OCI-LY1 (cell line): ENCODE measurements around the gene CAMTA1.

Experiments
- H2AFZ ChIP-seq: fragments of 200-600 bp; sonication (generic), shearing (Covaris generic); 2 replicates; pipeline ENCODE4 v1.6.0; 2014; ENCODE audit warnings: antibody characterized with exemption, mild to moderate bottlenecking, low read length
- H3F3A ChIP-seq: fragments of 200-600 bp; sonication (generic), shearing (Covaris generic); 2 replicates; pipeline ENCODE4 v1.6.0; 2014; ENCODE audit warnings: mild to moderate bottlenecking, antibody characterized with exemption, low read length, moderate library complexity; ENCODE audit not compliant: insufficient read depth
- H3K27ac ChIP-seq: fragments of 200-600 bp; sonication (generic); 2 replicates; pipeline ENCODE4 v1.5.1; 2014; ENCODE audit warnings: low read length, mixed run types, mild to moderate bottlenecking, low read depth; ENCODE audit not compliant: poor library complexity, severe bottlenecking
- H3K27me3 ChIP-seq: fragments of 200-600 bp; sonication (generic); 2 replicates; pipeline ENCODE4 v1.6.0; 2014; ENCODE audit warnings: antibody characterized with exemption, mild to moderate bottlenecking, low read length, moderate library complexity; ENCODE audit not compliant: insufficient read depth
- H3K36me3 ChIP-seq: fragments of 200-600 bp; sonication (generic); 2 replicates; pipeline ENCODE4 v1.6.1; 2014; ENCODE audit warnings: mild to moderate bottlenecking, antibody characterized with exemption, low read length, moderate library complexity, mixed read lengths; ENCODE audit not compliant: insufficient read depth
- H3K4me1 ChIP-seq: fragments of 200-600 bp; sonication (generic); 2 replicates; pipeline ENCODE4 v1.5.1; 2014; ENCODE audit warnings: mild to moderate bottlenecking, low read length, moderate library complexity; ENCODE audit not compliant: insufficient read depth, severe bottlenecking
- H3K4me2 ChIP-seq: fragments of 200-600 bp; sonication (generic), shearing (Covaris generic); 2 replicates; pipeline ENCODE4 v1.6.1; 2014; ENCODE audit warnings: low read length
- H3K4me3 ChIP-seq: fragments of 200-600 bp; sonication (generic); 2 replicates; pipeline ENCODE4 v1.5.1; 2014; ENCODE audit warnings: low read length, low read depth, mild to moderate bottlenecking, mixed read lengths; ENCODE audit not compliant: poor library complexity, severe bottlenecking
- H3K79me2 ChIP-seq: fragments of 200-600 bp; shearing (Covaris generic); 2 replicates; pipeline ENCODE4 v1.6.1; 2016; ENCODE audit warnings: mixed run types, low read length, mixed read lengths; ENCODE audit not compliant: insufficient read depth
- H3K9ac ChIP-seq: fragments of 200-600 bp; sonication (generic), shearing (Covaris generic); 2 replicates; pipeline ENCODE4 v1.6.1; 2014; ENCODE audit warnings: mild to moderate bottlenecking, low read length, mixed read lengths
- H3K9me2 ChIP-seq: fragments of 200-600 bp; sonication (generic), shearing (Covaris generic); 2 replicates; pipeline ENCODE4 v1.6.1; 2014; ENCODE audit warnings: low read depth, mild to moderate bottlenecking, low read length, mixed read lengths
- H3K9me3 ChIP-seq: fragments of 200-600 bp; shearing (Covaris generic); 2 replicates; pipeline ENCODE4 v1.6.1; 2014; ENCODE audit warnings: low read length, mixed read lengths
- H4K20me1 ChIP-seq: fragments of 200-600 bp; sonication (generic), shearing (Covaris generic); 2 replicates; pipeline ENCODE4 v1.6.0; 2016; ENCODE audit warnings: mild to moderate bottlenecking, low read length; ENCODE audit not compliant: insufficient read depth
- EZH2 ChIP-seq: fragments of 200-600 bp; sonication (generic), shearing (Covaris generic); IDR thresholded peaks from 2 replicates; pipeline ENCODE4 v1.8.0; 2017; ENCODE audit warnings: borderline replicate concordance, mixed run types, mild to moderate bottlenecking, antibody characterized with exemption, low read length, moderate library complexity, mixed read lengths
- TF ChIP-seq, protein P1 (sequence below): fragments of 200-600 bp; sonication (generic), shearing (Covaris generic); IDR thresholded peaks from 2 replicates; pipeline ENCODE4 v1.5.1; 2017; ENCODE audit warnings: mild to moderate bottlenecking, antibody characterized with exemption, low read length, moderate library complexity, mixed read lengths

CAMTA1 gene

DNA sequence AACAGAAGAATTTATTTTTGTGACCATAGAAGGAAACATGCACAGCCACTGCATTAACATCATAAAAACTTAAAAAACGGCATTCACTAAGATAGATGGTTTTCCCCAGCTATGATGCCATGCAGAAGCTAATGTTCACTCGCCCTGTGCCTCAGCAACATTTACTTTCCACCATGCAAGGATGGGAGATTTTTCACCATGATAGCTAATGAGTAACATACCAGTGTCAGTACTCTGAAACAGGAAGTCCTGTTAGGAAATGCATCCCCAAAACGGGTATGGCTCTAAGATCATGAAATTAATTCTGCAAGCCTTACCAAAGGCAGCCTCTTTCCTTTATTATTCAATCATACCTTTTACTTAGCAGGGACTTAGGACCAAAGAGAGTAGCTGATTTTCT, 968.4 kb downstream of the CAMTA1 start:
- no peak overlapping the region for H3K27ac ChIP-seq

DNA sequence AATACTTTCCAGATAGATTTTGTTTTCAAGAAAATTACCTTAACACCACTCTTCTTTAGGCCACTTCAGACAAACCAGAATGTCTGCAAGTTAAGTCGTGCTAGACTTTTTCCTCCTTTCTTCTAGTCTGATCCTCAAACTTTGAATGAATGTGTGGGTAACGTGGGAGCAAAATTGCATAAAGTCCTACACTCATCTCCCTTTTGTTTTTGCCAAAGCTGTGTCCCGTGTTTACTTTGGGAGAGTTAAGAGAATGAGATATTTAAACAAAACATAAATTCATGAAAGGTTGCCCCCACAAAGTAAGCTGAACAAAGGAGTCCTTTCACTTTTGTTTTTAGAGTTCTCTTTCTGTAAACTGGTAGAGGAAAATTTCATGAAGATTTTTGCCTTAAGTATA, 969.0 kb downstream of the CAMTA1 start:
- Histone ChIP-seq H3K9ac (no peak overlapping the region), H3K4me3 (no peak overlapping the region), H3K9me3 (no peaks in the 10 kb centered on the region), H2AFZ (no peak overlapping the region), H3K4me1 (no peaks in the 10 kb centered on the region), H3K27ac (no peak overlapping the region), H3K27me3 (no peaks in the 10 kb centered on the region), H3K9me2 (no peaks in the 10 kb centered on the region), H3K36me3 (no peaks in the 10 kb centered on the region), H4K20me1 (no peaks in the 10 kb centered on the region), H3F3A (no peaks in the 10 kb centered on the region), H3K79me2 (no peaks in the 10 kb centered on the region), H3K4me2 (no peak overlapping the region)
- TF ChIP-seq, protein P1, sequence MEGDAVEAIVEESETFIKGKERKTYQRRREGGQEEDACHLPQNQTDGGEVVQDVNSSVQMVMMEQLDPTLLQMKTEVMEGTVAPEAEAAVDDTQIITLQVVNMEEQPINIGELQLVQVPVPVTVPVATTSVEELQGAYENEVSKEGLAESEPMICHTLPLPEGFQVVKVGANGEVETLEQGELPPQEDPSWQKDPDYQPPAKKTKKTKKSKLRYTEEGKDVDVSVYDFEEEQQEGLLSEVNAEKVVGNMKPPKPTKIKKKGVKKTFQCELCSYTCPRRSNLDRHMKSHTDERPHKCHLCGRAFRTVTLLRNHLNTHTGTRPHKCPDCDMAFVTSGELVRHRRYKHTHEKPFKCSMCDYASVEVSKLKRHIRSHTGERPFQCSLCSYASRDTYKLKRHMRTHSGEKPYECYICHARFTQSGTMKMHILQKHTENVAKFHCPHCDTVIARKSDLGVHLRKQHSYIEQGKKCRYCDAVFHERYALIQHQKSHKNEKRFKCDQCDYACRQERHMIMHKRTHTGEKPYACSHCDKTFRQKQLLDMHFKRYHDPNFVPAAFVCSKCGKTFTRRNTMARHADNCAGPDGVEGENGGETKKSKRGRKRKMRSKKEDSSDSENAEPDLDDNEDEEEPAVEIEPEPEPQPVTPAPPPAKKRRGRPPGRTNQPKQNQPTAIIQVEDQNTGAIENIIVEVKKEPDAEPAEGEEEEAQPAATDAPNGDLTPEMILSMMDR: no peak
- no peak for TF ChIP-seq EZH2

More for the DNA sequence above, 968.4 kb downstream of the CAMTA1 start:
- Histone ChIP-seq H3K9ac (no peak overlapping the region), H3F3A (no peaks in the 10 kb centered on the region), H3K36me3 (no peaks in the 10 kb centered on the region), H3K4me3 (no peak overlapping the region), H3K4me2 (no peak overlapping the region), H2AFZ (no peak overlapping the region), H3K27me3 (no peaks in the 10 kb centered on the region), H3K9me3 (no peaks in the 10 kb centered on the region), H3K79me2 (no peaks in the 10 kb centered on the region), H3K4me1 (no peaks in the 10 kb centered on the region), H3K9me2 (no peaks in the 10 kb centered on the region), H4K20me1 (no peaks in the 10 kb centered on the region)
- no peak for TF ChIP-seq EZH2
- TF ChIP-seq, protein P1: no peak

DNA sequence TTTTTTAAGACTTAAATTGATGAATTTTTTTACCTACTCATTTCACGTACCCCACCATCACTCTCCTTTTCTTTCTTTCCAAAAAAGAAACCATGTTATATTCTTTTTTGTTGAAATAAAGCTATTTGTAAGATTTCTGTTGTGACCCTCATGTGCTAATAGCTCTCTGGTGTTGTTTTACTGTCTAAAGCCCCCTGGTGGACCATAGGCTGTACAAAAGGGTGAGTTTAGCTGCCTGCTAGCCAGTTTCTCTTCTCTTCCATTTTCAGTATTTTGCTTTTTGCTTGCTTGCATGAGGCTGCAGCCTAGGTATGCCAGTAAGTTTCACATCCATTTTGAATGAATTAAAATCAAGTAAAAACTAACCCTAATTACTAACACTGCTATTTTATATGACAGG, 970.2 kb downstream of the CAMTA1 start:
- Histone ChIP-seq H3F3A (no peaks in the 10 kb centered on the region), H3K27me3 (no peaks in the 10 kb centered on the region), H3K4me1 (no peaks in the 10 kb centered on the region), H3K4me2 (no peak overlapping the region), H3K36me3 (no peaks in the 10 kb centered on the region), H3K9me3 (no peaks in the 10 kb centered on the region), H2AFZ (no peak overlapping the region), H3K79me2 (no peaks in the 10 kb centered on the region), H3K9me2 (no peaks in the 10 kb centered on the region), H4K20me1 (no peaks in the 10 kb centered on the region), H3K9ac (no peak overlapping the region), H3K4me3 (no peak overlapping the region), H3K27ac (no peak overlapping the region)
- TF ChIP-seq, protein P1: peak; percentile 37; the same call in 1 of the 2 replicates
- TF ChIP-seq EZH2: no peak
